Fibroblast of lung (primary cell): ENCODE measurements around the gene SCFD2. TPM values are rescaled to one million over a fixed set of nuclear protein-coding genes. Genes with fewer than 3 reads are reported as not detected.
A peak's percentile ranks its signal among the peaks of the same experiment; 100 is the strongest.

Source experiments
- DNase-seq, 2 donors: peaks; one replicate each; pipeline versions ENCODE4 v3.0.0 to v3.0.0-alpha.2; 2010; ENCODE audit warnings: low read depth in 2 of 2
- H2AFZ ChIP-seq: 2 replicates; pipeline ENCODE4 v1.5.1; 2012; ENCODE audit warnings: low read length, control low read depth, inconsistent platforms
- H3K27ac ChIP-seq: 2 replicates; pipeline ENCODE4 v1.5.1; 2011; ENCODE audit warnings: low read length, control low read depth; ENCODE audit not compliant: insufficient read depth
- H3K27me3 ChIP-seq: 2 replicates; pipeline ENCODE4 v1.5.1; 2011; ENCODE audit warnings: mild to moderate bottlenecking, low read length; ENCODE audit not compliant: control insufficient read depth, insufficient read depth
- H3K36me3 ChIP-seq: 2 replicates; pipeline ENCODE4 v1.5.1; 2011; ENCODE audit warnings: low read length; ENCODE audit not compliant: control insufficient read depth, insufficient read depth
- H3K4me1 ChIP-seq: 2 replicates; pipeline ENCODE4 v1.5.1; 2011; ENCODE audit warnings: low read length; ENCODE audit not compliant: control insufficient read depth, insufficient read depth; ENCODE audit errors: extremely low read depth
- H3K4me2 ChIP-seq: 2 replicates; pipeline ENCODE4 v1.5.1; 2011; ENCODE audit warnings: low read length, control low read depth; ENCODE audit not compliant: insufficient read depth; ENCODE audit errors: extremely low read depth
- H3K4me3 ChIP-seq, 4 experiments: fragments of 200-600 bp in 1 of 4; sonication (generic) in 1 of 4; replicated peaks in 1 of 4; 2 replicates each; pipeline ENCODE4 v1.5.1; 2011 to 2016; ENCODE audit warnings: low read length in 4 of 4, low read depth in 3 of 4, mild to moderate bottlenecking in 3 of 4, control low read depth in 2 of 4, inconsistent platforms in 1 of 4, mixed read lengths in 1 of 4; ENCODE audit not compliant: insufficient read depth in 1 of 4; ENCODE audit errors: control extremely low read depth in 1 of 4
- H3K79me2 ChIP-seq: 2 replicates; pipeline ENCODE4 v1.5.1; 2012; ENCODE audit warnings: mild to moderate bottlenecking, low read length, inconsistent platforms; ENCODE audit not compliant: control insufficient read depth, insufficient read depth
- H3K9ac ChIP-seq: 2 replicates; pipeline ENCODE4 v1.5.1; 2011; ENCODE audit warnings: mild to moderate bottlenecking, low read length, control low read depth; ENCODE audit not compliant: insufficient read depth
- H3K9me3 ChIP-seq: 2 replicates; pipeline ENCODE4 v1.5.1; 2012; ENCODE audit warnings: low read depth, low read length; ENCODE audit not compliant: control insufficient read depth, insufficient read depth
- H4K20me1 ChIP-seq: 2 replicates; pipeline ENCODE4 v1.5.1; 2011; ENCODE audit warnings: low read length; ENCODE audit not compliant: control insufficient read depth, insufficient read depth; ENCODE audit errors: extremely low read depth
- EZH2 ChIP-seq: IDR thresholded peaks from 2 replicates; pipeline ENCODE4 v1.5.1; 2012; ENCODE audit warnings: low read length, control low read depth, mild to moderate bottlenecking; ENCODE audit errors: missing control alignments
- polyA plus RNA-seq, 2 donors: library from polyadenylated mRNA; depleted of rRNA in 1 of 2; stranded (reverse) in 1 of 2; unstranded in 1 of 2; fragments of >200 nt; gene quantifications; 2 replicates each; pipeline ENCODE4 v1.2.1, GENCODE V29; 2011 to 2012; ENCODE audit warnings: missing spikeins in 1 of 2
- total RNA-seq: library from RNA; depleted of rRNA; stranded (reverse); fragments of >200 nt; gene quantifications from 2 replicates; pipeline ENCODE4 v1.2.1, GENCODE V29; 2014
- TF ChIP-seq, protein P1 (sequence below), 2 donors: IDR thresholded peaks in 1 of 2; conservative IDR thresholded peaks in 1 of 2; 1 replicate in 1 of 2; 2 replicates in 1 of 2; pipeline ENCODE4 v1.5.1; 2011 to 2012; ENCODE audit warnings: low read length in 2 of 2, control low read depth in 1 of 2, inconsistent platforms in 1 of 2, low read depth in 1 of 2, mild to moderate bottlenecking in 1 of 2

Gene SCFD2
- total and polyA plus RNA-seq, 2 donors (not counting 1 experiment from before 2014, with no cell fraction given), result 16.2 to 23.1 TPM

DNA sequence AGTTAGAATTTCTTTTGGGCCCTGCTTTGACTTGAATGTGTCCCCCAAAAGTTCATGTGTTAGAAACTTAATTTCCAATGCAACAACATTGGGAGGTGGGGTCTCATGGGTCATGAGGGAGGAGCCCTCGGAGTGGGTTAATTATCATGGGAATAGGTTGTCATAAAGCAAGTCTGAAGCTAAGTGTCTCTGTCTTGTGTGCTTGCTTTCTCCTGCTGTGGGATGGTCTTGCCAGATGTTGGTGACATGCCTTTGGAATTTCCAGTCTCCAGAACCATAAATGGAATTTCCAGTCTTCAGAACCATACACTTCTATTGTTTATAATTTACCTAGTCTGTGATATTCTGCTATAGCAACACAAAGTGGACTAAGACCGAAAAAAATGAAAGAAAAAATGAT is 432.1 kb downstream of the SCFD2 start:
- Histone ChIP-seq H3K27me3 (no peaks in the 10 kb centered on the region), H3K4me3 (no peak overlapping the region), H3K27ac (no peak overlapping the region), H2AFZ (no peak overlapping the region), H3K4me2 (no peak overlapping the region), H3K79me2 (no peaks in the 10 kb centered on the region), H3K4me1 (peaks cover 7% of the 10 kb centered on the region), H4K20me1 (no peaks in the 10 kb centered on the region), H3K36me3 (no peaks in the 10 kb centered on the region), H3K9me3 (no peaks in the 10 kb centered on the region), H3K9ac (no peak overlapping the region)
- no peak for DNase-seq
- TF ChIP-seq, protein P1, sequence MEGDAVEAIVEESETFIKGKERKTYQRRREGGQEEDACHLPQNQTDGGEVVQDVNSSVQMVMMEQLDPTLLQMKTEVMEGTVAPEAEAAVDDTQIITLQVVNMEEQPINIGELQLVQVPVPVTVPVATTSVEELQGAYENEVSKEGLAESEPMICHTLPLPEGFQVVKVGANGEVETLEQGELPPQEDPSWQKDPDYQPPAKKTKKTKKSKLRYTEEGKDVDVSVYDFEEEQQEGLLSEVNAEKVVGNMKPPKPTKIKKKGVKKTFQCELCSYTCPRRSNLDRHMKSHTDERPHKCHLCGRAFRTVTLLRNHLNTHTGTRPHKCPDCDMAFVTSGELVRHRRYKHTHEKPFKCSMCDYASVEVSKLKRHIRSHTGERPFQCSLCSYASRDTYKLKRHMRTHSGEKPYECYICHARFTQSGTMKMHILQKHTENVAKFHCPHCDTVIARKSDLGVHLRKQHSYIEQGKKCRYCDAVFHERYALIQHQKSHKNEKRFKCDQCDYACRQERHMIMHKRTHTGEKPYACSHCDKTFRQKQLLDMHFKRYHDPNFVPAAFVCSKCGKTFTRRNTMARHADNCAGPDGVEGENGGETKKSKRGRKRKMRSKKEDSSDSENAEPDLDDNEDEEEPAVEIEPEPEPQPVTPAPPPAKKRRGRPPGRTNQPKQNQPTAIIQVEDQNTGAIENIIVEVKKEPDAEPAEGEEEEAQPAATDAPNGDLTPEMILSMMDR (conservative IDR thresholded peaks at IDR 0.05 in 1 of 2, IDR thresholded peaks at IDR 0.05 in 1 of 2; ENCODE audit: low read depth in 1 of 2, low read length in 2 of 2), result no peak
- TF ChIP-seq EZH2, result no peak

DNA sequence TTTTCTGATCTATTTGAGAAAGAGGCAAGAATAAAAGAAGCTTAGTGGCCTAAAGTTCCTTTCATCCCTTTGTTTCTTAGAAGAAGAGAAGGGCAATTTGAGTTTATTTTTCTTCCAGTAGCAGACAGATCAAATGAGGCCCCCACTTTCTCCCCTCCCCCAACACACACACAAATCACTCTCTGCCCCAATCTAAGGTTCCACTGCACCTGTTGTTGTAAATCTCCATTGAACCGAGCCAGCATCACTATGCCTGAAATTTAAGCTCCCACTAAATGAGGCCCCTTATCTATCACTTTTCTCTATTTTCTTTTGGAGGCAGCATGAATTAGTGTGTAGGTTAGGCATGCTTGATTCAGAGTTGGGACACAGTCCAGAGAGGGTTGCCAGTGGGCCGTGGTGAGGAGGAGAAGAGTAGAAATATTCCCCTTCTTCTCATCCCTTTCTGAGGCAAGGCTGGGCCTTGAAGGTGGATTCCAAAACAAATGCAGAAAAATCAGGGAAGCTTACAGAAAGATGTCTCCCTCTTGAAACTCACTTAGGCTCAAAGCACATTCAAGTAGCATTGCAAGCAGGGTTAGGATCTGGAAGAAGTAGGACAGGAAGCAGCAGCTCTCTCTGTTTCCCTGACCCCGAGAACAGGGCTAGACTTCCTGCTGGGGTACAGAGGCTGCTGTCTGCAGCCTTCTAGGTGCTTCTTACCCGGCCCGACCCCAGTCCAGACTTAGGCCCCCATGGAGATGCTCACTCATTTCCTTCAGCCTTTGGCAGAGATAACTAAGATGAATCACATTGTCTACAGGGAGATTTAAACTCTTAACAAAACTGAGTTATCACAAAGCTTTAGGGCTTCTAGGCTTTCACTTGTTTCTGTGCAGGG is 433.0 kb downstream of the SCFD2 start:
- H3K79me2 ChIP-seq, result no peaks in the 10 kb centered on the region
- TF ChIP-seq, protein P1 (conservative IDR thresholded peaks at IDR 0.05 in 1 of 2, IDR thresholded peaks at IDR 0.05 in 1 of 2; ENCODE audit: low read depth in 1 of 2, low read length in 2 of 2), result no peak
- no peak for TF ChIP-seq EZH2
- no peak overlapping the region for H2AFZ ChIP-seq
- no peak overlapping the region for H3K4me2 ChIP-seq
- H3K36me3 ChIP-seq, result no peaks in the 10 kb centered on the region
- H3K4me3 ChIP-seq, result no peak overlapping the region
- H3K27me3 ChIP-seq, result no peaks in the 10 kb centered on the region
- no peaks in the 10 kb centered on the region for H4K20me1 ChIP-seq
- peak; percentile 7 to 60 for DNase-seq
- H3K27ac ChIP-seq, result no peak overlapping the region
- H3K4me1 ChIP-seq, result peaks cover 7% of the 10 kb centered on the region
- H3K9ac ChIP-seq, result no peak overlapping the region
- H3K9me3 ChIP-seq, result no peaks in the 10 kb centered on the region

GRCh38 chr4:52931243-52931642 is 434.6 kb downstream of the SCFD2 start:
- H2AFZ ChIP-seq, result no peak overlapping the region
- no peaks in the 10 kb centered on the region for H3K36me3 ChIP-seq
- H3K4me2 ChIP-seq, result no peak overlapping the region
- no peaks in the 10 kb centered on the region for H4K20me1 ChIP-seq
- H3K4me1 ChIP-seq, result peaks cover 7% of the 10 kb centered on the region
- H3K4me3 ChIP-seq, result no peak overlapping the region
- no peak overlapping the region for H3K27ac ChIP-seq
- TF ChIP-seq EZH2, result no peak
- TF ChIP-seq, protein P1 (conservative IDR thresholded peaks at IDR 0.05 in 1 of 2, IDR thresholded peaks at IDR 0.05 in 1 of 2; ENCODE audit: low read depth in 1 of 2, low read length in 2 of 2), result no peak
- no peaks in the 10 kb centered on the region for H3K27me3 ChIP-seq
- H3K79me2 ChIP-seq, result no peaks in the 10 kb centered on the region
- no peak for DNase-seq
- H3K9ac ChIP-seq, result no peak overlapping the region
- H3K9me3 ChIP-seq, result no peaks in the 10 kb centered on the region
